ENCODE results near the gene ZNF468. TPM values are rescaled to one million over a fixed set of nuclear protein-coding genes. Genes with fewer than 3 reads are reported as not detected.
"Not testable (repeated sequence)": the region's sequence is repeated elsewhere in the genome, so short reads cannot be mapped to it uniquely, and the experiment has no call there.

Gene ZNF468
- total and polyA plus RNA-seq, 10 of the 15 experiments (the other 5 are each of a cell fraction or from before 2014, with no cell fraction given): 3.9 to 18.8 (median 9.3) TPM

- TF ChIP-seq SIN3A (IDR thresholded peaks at IDR 0.05; ENCODE audit: low read depth, low read length): peak; percentile 42; the same call in 1 of the 2 replicates
- peak; percentile 55; the same call in 1 of the 2 replicates for TF ChIP-seq TAF1 (IDR thresholded peaks at IDR 0.05; ENCODE audit: borderline replicate concordance, low read depth, low read length)
- 0 out of 2 replicates have a peak, but pooled peaks have one; percentile 65 for TF ChIP-seq POLR2AphosphoS2 (IDR thresholded peaks at IDR 0.05; ENCODE audit: low read depth, low read length)
- peak; percentile 50 for TF ChIP-seq NR2F1 (conservative IDR thresholded peaks at IDR 0.05)
- TF ChIP-seq POLR2A (IDR thresholded peaks at IDR 0.05; ENCODE audit: low read depth, low read length): peak; percentile 71
Observed at GRCh38 chr19:52857378-52858191, at the start of gene ZNF468 (continued).

DNA sequence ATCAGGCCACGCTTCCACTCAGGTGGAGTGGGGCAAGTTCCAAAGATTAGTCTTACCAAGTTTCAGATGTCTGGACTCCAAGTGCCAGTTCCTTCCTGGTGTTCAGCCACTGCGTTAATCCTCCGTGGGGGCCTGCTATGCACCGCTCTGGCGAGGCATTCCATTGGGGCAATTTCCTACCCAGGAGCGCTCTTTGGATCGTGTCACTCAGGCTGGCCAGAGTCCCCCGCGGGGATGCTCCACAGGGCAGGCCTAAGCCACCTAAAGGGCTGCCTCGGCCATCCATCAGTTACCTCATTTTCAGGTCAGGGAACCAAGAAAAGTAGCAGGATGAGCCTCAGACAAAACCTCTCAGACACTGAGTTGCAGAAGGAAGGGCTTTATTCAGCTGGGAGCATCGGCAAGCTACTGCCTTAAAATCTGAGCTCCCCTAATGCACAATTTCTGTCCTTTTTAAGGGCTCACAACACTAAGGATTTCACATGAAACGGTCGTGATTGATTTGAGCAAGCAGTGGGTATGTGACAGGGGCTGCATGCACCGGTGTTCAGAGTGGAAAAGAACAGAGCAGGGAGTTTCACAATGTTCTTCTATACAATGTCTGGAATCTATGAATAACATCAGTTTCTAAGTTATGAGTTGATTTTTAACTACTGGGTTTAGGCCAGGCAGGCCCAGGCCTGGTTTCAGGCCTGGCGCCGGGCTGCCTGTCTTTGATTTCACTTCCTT is 46.8 kb upstream of the ZNF468 start:
- H3K4me2 ChIP-seq (ENCODE audit: control insufficient read depth, insufficient read depth); FAIRE-seq; H2AFZ ChIP-seq (ENCODE audit: control insufficient read depth, low read depth, low read length); H3K4me3 ChIP-seq; H4K20me1 ChIP-seq (ENCODE audit: control insufficient read depth, insufficient read depth); ATAC-seq; intact Hi-C loops (cut with micrococcal nuclease; ENCODE audit: unreplicated experiment); H3K4me1 ChIP-seq (ENCODE audit: control insufficient read depth, insufficient read depth, low read length); H3K36me3 ChIP-seq (ENCODE audit: control insufficient read depth in 2 of 2, insufficient read depth in 2 of 2, low read length in 1 of 2); POLR2A ChIA-PET; in situ Hi-C loops (cut with MboI); H3K79me2 ChIP-seq (ENCODE audit: control insufficient read depth, insufficient read depth, low read length); H3K27ac ChIP-seq (ENCODE audit: control insufficient read depth, insufficient read depth); BruUV-seq (replicated peaks); SMC1A ChIA-PET (ENCODE audit: uncharacterized antibody, unreplicated experiment); H3K9ac ChIP-seq (ENCODE audit: control insufficient read depth, insufficient read depth, low read length); H3K9me3 ChIP-seq (replicated peaks; ENCODE audit: control insufficient read depth, insufficient read depth, low read length); CTCF ChIA-PET; DNase-seq (ENCODE audit: low read depth, low spot score); RAD21 ChIA-PET (ENCODE audit: unreplicated experiment); H3K27me3 ChIP-seq (replicated peaks in 1 of 2; ENCODE audit: control insufficient read depth in 2 of 2, insufficient read depth in 2 of 2, low read length in 1 of 2): not testable (repeated sequence)
- WGBS (ENCODE audit: insufficient coverage, insufficient replicate concordance, low lambda C conversion rate, missing lambda C conversion rate): 90% methylated on average over 14 of the region's 16 CpGs
- TF ChIP-seq MLLT1 (IDR thresholded peaks at IDR 0.05): peak; percentile 61; the same call in 1 of the 2 replicates
